HepG2 (cell line): Measurements from ENCODE around the gene RFX7. TPM values are rescaled to one million over a fixed set of nuclear protein-coding genes. Genes with fewer than 3 reads are reported as not detected.

Source experiments
- ATAC-seq: fragments of 200-7000 bp; cut with Tn5 transposase; 3 replicates; pipeline ENCODE4 v1.9.1; 2020; ENCODE audit warnings: mild to moderate bottlenecking, moderate library complexity
- BruUV-seq: library from RNA; stranded (reverse); fragments of 400-500 nt; replicated peaks from 2 replicates; lab custom pipeline; 2021; lab: Mats Ljungman, UMichigan
- CTCF ChIA-PET: fragments of 300-600 bp; formaldehyde crosslinking; extraction: SDS; loops from one replicate; lab custom pipeline; 2021; ENCODE audit warnings: low total read pairs, inconsistent platforms, low intra/inter-chr PET ratio; lab: Yijun Ruan, JAX
- POLR2A ChIA-PET: fragments of 350-600 bp; sonication (Branson Sonifier 250); formaldehyde crosslinking; loops from one replicate; lab custom pipeline; 2020; ENCODE audit warnings: antibody characterized with exemption, inconsistent platforms; lab: Yijun Ruan, JAX
- DNase-seq: peaks from one replicate; pipeline ENCODE4 v3.0.0-alpha.2; 2015; ENCODE audit warnings: low spot score
- FAIRE-seq: peaks from 3 replicates; lab custom pipeline; 2011; peaks lifted over from hg19 to GRCh38; lab: Jason Lieb, UNC
- H2AFZ ChIP-seq: one replicate; pipeline ENCODE4 v1.6.1; 2011; ENCODE audit warnings: low read length, inconsistent platforms
- H3K27ac ChIP-seq: fragments of 300-600 bp; 3 replicates; pipeline ENCODE4 v1.8.0; 2011; ENCODE audit warnings: mixed run types, mild to moderate bottlenecking, mixed read lengths, low read length, inconsistent platforms; ENCODE audit not compliant: insufficient read depth; ENCODE audit errors: extremely low read length
- H3K27me3 ChIP-seq, 2 experiments: fragments of 200-600 bp in 1 of 2; 2 replicates in 1 of 2; 3 replicates in 1 of 2; pipeline versions ENCODE4 v1.6.0 to v1.8.0; 2011; ENCODE audit warnings: low read length in 2 of 2, mild to moderate bottlenecking in 2 of 2, moderate library complexity in 2 of 2, inconsistent platforms in 1 of 2; ENCODE audit not compliant: insufficient read depth in 2 of 2, control insufficient read depth in 1 of 2
- H3K36me3 ChIP-seq, 2 experiments: fragments of 200-600 bp in 1 of 2; replicated peaks in 1 of 2; 2 replicates in 1 of 2; 3 replicates in 1 of 2; pipeline versions ENCODE4 v1.5.1 to v1.8.0; 2011; ENCODE audit warnings: low read length in 2 of 2, inconsistent platforms in 1 of 2; ENCODE audit not compliant: insufficient read depth in 2 of 2, control insufficient read depth in 1 of 2
- H3K4me1 ChIP-seq: 2 replicates; pipeline ENCODE4 v1.5.1; 2012; ENCODE audit warnings: low read length, inconsistent platforms; ENCODE audit not compliant: insufficient read depth
- H3K4me2 ChIP-seq: 2 replicates; pipeline ENCODE4 v1.6.0; 2011; ENCODE audit warnings: low read depth, low read length, inconsistent platforms
- H3K4me3 ChIP-seq, 3 experiments: fragments of 200-600 bp in 1 of 3; sonication (generic), shearing (Covaris generic) in 1 of 3; replicated peaks in 1 of 3; 2 replicates each; pipeline ENCODE4 v1.5.1; 2011 to 2016; ENCODE audit warnings: low read length in 3 of 3, inconsistent platforms in 2 of 3, low read depth in 2 of 3, mild to moderate bottlenecking in 2 of 3, control low read depth in 1 of 3, mixed read lengths in 1 of 3; ENCODE audit not compliant: insufficient read depth in 1 of 3
- H3K79me2 ChIP-seq: one replicate; pipeline ENCODE4 v1.6.1; 2011; ENCODE audit warnings: low read length, inconsistent platforms; ENCODE audit not compliant: insufficient read depth
- H3K9ac ChIP-seq: 2 replicates; pipeline ENCODE4 v1.6.0; 2011; ENCODE audit warnings: mild to moderate bottlenecking, low read depth, low read length, inconsistent platforms; ENCODE audit not compliant: insufficient read depth
- H3K9me3 ChIP-seq: 2 replicates; pipeline ENCODE4 v1.5.1; 2012; ENCODE audit warnings: mild to moderate bottlenecking, low read length
- H4K20me1 ChIP-seq: 2 replicates; pipeline ENCODE4 v1.6.0; 2011; ENCODE audit warnings: inconsistent platforms, mild to moderate bottlenecking, low read length, moderate library complexity; ENCODE audit not compliant: insufficient read depth
- HNRNPUL1 ChIP-seq: fragments of 200-400 bp; formaldehyde crosslinking; IDR thresholded peaks from 2 replicates; pipeline ENCODE4 v1.6.1; 2017; ENCODE audit warnings: low read depth, mild to moderate bottlenecking, low read length, moderate library complexity
- HOXA5 ChIP-seq: sonication (generic); formaldehyde crosslinking; IDR thresholded peaks from 2 replicates; pipeline ENCODE4 v1.4.0; 2020; ENCODE audit warnings: missing genetic modification reagents
- TIGD3 ChIP-seq: sonication (generic); formaldehyde crosslinking; IDR thresholded peaks from 2 replicates; pipeline ENCODE4 v1.5.1; 2020; ENCODE audit warnings: mild to moderate bottlenecking, missing genetic modification reagents, borderline replicate concordance
- ZMYM4 ChIP-seq: sonication (generic); formaldehyde crosslinking; IDR thresholded peaks from 2 replicates; pipeline ENCODE4 v1.8.1; 2023; ENCODE audit warnings: mild to moderate bottlenecking, missing genetic modification reagents
- ZNF563 ChIP-seq: sonication (generic); formaldehyde crosslinking; IDR thresholded peaks from 2 replicates; pipeline ENCODE4 v1.8.0; 2022; ENCODE audit warnings: mild to moderate bottlenecking, moderate library complexity, missing genetic modification reagents
- ZNF687 ChIP-seq: sonication (generic); formaldehyde crosslinking; IDR thresholded peaks from 2 replicates; pipeline ENCODE4 v1.5.1; 2020; ENCODE audit warnings: mild to moderate bottlenecking, missing genetic modification reagents, moderate library complexity
- WGBS: methylation state at CpG from one replicate; pipeline ENCODE4 v1.1.6; 2017; ENCODE audit warnings: low lambda C conversion rate; 5-methylcytosine and 5-hydroxymethylcytosine counted together
- in situ Hi-C: cut with HindIII; loops from 2 replicates; pipeline ENCODE4 v1.10.0; 2017; ENCODE audit warnings: low pct_unique_long_range_greater_than_20kb; ENCODE audit not compliant: extremely low pct_ligation_motif_present
- intact Hi-C: fragments of 100-400 bp; cut with micrococcal nuclease; formaldehyde crosslinking; loops from one replicate; pipeline ENCODE4 v1.10.0; 2022; ENCODE audit not compliant: unreplicated experiment
- polyA plus RNA-seq, 8 experiments: library from polyadenylated mRNA; depleted of rRNA in 3 of 8; stranded (reverse) in 7 of 8; unstranded in 1 of 8; fragments of >200 nt; fragmentation: Illumina TruSeq in 4 of 8; extraction: Trizol in 4 of 8; gene quantifications; 2 replicates each; pipeline versions ENCODE4 v1.2.1 to v1.2.3, GENCODE V29; 2011 to 2016; ENCODE audit warnings: low read depth in 4 of 8, missing spikeins in 1 of 8, mixed read lengths in 1 of 8; ENCODE audit not compliant: insufficient read depth in 1 of 8
- total RNA-seq, 5 experiments: library from RNA; depleted of rRNA; stranded (reverse); fragments of >200 nt; fragmentation: Illumina TruSeq; extraction: Trizol; gene quantifications; 2 replicates each; pipeline ENCODE4 v1.2.3, GENCODE V29; 2016; ENCODE audit warnings: low read depth in 1 of 5

Gene RFX7
- total and polyA plus RNA-seq, 2 of the 13 experiments (the other 11 are each of a cell fraction or from before 2014, with no cell fraction given), result 8.5 to 10.4 TPM

- TF ChIP-seq ZNF687 (CRISPR knock-in tag) (no peak), ZMYM4 (CRISPR knock-in tag) (no peak), HOXA5 (CRISPR knock-in tag) (no peak)
Observed at GRCh38 chr15:56202701-56203100, 41.0 kb downstream of the RFX7 start (continued).

GRCh38 chr15:56199038-56199437, 44.6 kb downstream of the RFX7 start:
- Histone ChIP-seq H3K27me3 (no peaks in the 10 kb centered on the region), H3K4me3 (no peak overlapping the region), H3K9me3 (no peaks in the 10 kb centered on the region), H3K36me3 (peaks cover 2 to 18% of the 10 kb centered on the region in 2 experiments; a peak in 4 of 5 replicates), H3K27ac (no peak overlapping the region), H4K20me1 (no peaks in the 10 kb centered on the region), H3K9ac (no peak overlapping the region), H3K79me2 (peaks cover 47% of the 10 kb centered on the region), H3K4me1 (no peaks in the 10 kb centered on the region), H2AFZ (no peak overlapping the region), H3K4me2 (no peak overlapping the region)
- intact Hi-C loops, result no loop called here
- CTCF ChIA-PET, result interaction anchor here (0.7 kb wide), 1 partner anchor 208 kb away, joined by 3 read pairs; no protein-coding TSS in a partner anchor
- FAIRE-seq, result no peak
- WGBS, result 93% methylated on average over 2 of the region's 2 CpGs
- BruUV-seq, result no TSS peak
- POLR2A ChIA-PET, result no interaction called here
- no peak for DNase-seq
- ATAC-seq, result no peak
- in situ Hi-C loops, result no loop called here
- TF ChIP-seq HNRNPUL1 (no peak), ZNF563 (no peak), TIGD3 (CRISPR knock-in tag) (no peak)
